Hypothalamus (tissue), 51 donors: Measurements from ENCODE around the gene ANKRD52.

Experiments used
- DNase-seq, 51 donors: peaks; one replicate each; lab custom pipeline; 2025; lab: John Stamatoyannopoulos, UW

The ANKRD52 gene

GRCh38 chr12:56188131-56188777, 69.9 kb downstream of the ANKRD52 start:
- peak in 3 of 51 donors; percentile 3 to 38 (median 9) for DNase-seq
